Epithelial cell of proximal tubule (primary cell): Measurements from ENCODE around the gene KLRC1. TPM values are rescaled to one million over a fixed set of nuclear protein-coding genes. Genes with fewer than 3 reads are reported as not detected.
"Not testable (repeated sequence)": the region's sequence is repeated elsewhere in the genome, so short reads cannot be mapped to it uniquely, and the experiment has no call there.

ENCODE experiments used
- DNase-seq: peaks from one replicate; pipeline ENCODE4 v3.0.0-alpha.2; 2011; ENCODE audit warnings: low read depth
- H3K4me3 ChIP-seq: 2 replicates; pipeline ENCODE4 v1.5.1; 2011; ENCODE audit warnings: low read depth, mild to moderate bottlenecking, low read length
- total RNA-seq: library from RNA; depleted of rRNA; stranded (reverse); fragments of >200 nt; gene quantifications from 2 replicates; pipeline ENCODE4 v1.2.3, GENCODE V29; 2015
- TF ChIP-seq, protein P1 (sequence below): conservative IDR thresholded peaks from 2 replicates; pipeline ENCODE4 v1.5.1; 2012; ENCODE audit warnings: low read depth, mild to moderate bottlenecking, low read length

KLRC1 gene
- total RNA-seq, 1 donor from 2014 or later = not detected

DNA sequence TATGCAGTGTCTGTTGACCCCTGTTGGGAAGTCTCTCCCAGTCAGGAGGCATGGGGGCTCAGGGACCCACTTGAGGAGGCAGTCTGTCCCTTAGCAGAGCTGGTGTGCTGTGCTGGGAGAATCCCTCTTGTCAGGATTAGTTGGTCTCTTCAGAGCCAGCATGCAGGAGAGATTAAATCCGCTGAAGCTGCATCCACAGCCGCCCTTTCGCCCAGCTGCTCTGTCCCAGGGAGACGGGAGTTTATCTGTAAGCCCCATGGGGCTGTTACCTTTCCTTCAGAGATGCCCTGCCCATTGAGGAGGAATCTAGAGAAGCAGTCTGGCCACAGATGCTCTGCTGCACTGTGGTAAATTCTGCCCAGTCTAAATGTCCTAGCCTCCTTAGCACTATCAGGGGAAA lies 13.1 kb upstream of the KLRC1 start:
- DNase-seq = no peak

DNA sequence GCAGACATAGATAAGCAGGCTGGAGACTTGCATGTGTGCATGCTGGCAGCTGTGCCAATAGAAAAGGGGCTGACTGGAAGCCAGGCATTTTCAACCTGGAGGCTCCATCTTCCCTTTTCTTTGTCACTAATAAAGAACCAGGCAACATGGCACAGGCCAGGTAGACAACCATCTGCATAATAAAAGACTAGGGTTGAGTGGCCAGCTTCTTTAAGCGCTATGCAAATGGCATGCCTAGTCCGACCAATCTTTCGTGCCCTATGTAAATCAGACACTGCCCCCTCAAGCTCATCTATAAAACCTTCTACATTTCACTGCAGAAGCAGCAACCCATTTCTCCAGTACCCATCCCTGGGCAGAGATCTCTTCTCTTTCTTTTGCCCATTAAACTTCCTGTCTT lies 4.6 kb upstream of the KLRC1 start:
- H3K4me3 ChIP-seq = no peak overlapping the region
- TF ChIP-seq, protein P1, sequence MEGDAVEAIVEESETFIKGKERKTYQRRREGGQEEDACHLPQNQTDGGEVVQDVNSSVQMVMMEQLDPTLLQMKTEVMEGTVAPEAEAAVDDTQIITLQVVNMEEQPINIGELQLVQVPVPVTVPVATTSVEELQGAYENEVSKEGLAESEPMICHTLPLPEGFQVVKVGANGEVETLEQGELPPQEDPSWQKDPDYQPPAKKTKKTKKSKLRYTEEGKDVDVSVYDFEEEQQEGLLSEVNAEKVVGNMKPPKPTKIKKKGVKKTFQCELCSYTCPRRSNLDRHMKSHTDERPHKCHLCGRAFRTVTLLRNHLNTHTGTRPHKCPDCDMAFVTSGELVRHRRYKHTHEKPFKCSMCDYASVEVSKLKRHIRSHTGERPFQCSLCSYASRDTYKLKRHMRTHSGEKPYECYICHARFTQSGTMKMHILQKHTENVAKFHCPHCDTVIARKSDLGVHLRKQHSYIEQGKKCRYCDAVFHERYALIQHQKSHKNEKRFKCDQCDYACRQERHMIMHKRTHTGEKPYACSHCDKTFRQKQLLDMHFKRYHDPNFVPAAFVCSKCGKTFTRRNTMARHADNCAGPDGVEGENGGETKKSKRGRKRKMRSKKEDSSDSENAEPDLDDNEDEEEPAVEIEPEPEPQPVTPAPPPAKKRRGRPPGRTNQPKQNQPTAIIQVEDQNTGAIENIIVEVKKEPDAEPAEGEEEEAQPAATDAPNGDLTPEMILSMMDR = no peak
- DNase-seq = no peak

More for the DNA sequence above, 13.1 kb upstream of the KLRC1 start:
- H3K4me3 ChIP-seq = no peak overlapping the region
- TF ChIP-seq, protein P1 = no peak

DNA sequence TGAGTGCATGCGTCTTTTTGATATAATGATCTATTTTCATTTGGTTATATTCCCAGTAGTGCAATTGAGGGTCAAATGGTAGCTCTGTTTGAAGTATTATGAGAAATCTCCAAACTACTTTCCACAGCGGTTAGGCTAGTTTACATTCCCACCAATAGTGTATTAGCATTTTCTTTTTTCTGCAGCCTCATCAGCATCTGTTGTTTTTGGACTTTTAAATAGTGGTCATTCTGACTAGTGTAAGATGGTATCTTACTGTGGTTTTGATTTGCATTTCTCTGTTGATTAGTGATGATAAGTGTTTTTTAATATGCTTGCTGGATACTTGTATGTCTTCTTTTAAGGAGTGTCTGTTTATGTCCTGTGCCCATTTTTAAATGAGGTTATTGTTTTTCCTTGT lies 3.7 kb upstream of the KLRC1 start:
- H3K4me3 ChIP-seq = no peak overlapping the region
- DNase-seq = no peak
- TF ChIP-seq, protein P1 = no peak

DNA sequence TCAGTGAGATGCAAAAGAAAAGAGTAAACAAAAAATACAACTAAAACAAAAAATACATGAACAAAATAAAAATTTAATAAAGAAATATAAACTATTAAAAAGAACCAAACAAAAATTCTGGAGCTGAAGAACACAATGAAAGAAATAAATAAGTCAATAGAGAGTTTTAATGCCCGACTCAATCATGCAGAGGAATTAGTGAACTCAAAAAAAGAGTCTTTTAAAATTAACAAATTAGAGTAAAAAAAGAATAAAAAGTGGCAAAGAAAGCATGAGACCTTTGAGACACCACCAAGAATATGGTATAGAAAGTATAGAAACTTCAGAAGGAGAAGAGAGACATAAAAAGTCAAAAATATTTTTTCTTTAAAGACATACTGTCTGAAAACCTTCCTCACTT lies 2.6 kb upstream of the KLRC1 start:
- TF ChIP-seq, protein P1 = no peak
- DNase-seq = no peak
- no peak overlapping the region for H3K4me3 ChIP-seq

DNA sequence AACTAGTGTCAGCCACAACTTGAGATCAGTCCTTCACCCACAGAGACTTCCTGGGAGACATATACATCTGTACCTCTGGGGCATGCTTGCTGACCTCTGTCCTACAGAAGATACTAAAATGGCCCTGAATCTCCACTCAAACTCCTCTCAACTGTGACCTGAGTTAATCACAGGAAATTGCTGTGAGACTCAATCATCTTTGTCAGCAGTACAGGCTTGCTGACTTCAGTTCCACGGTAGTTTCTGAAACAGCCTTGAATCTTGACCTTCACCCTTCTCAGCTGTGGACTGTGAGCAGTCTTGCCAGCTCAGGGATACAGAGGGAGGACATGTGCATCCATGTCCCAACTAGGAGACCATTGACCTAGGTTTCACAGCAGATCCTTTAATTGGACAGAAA lies 1.4 kb upstream of the KLRC1 start:
- DNase-seq = peak; percentile 61
- TF ChIP-seq, protein P1 = no peak
- no peak overlapping the region for H3K4me3 ChIP-seq

DNA sequence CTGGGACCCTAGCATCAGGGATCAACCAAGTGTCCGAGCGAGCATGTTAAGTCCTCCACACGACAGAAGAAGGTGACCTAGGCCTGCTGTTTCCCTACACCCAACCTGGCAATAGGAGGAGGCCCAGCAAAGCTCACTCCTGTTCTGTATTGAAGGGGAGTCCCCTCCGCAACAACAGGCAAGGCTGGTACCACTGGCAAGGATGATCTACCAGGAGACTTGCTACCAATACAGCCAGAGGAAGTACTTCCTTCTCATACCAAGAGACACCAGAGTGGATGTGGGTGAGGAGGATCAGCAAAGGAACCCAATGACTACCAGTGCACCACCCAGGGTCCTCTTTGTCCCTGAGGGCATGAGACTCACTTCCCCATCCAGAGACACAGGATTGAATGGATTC lies 4.9 kb downstream of the KLRC1 start:
- no peak for DNase-seq
- no peak overlapping the region for H3K4me3 ChIP-seq
- TF ChIP-seq, protein P1 = no peak

DNA sequence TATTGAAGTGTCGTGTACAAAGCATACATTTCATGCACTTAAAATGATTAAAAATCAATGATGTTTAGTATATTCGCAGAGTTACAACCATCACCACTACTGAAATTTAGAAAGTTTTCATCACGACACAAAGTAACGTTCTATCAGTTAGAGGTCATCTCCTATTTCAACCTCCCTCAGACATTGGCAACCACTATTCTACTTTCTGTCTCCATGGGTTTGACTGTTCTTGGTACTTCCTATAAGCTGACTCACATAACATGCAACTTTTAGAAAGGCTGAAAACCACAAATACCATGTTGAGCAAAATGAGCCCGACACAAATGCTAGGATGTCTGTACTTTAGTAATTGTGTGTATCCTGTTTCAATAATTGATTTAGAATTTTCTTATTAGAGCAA lies 7.1 kb downstream of the KLRC1 start:
- not testable (repeated sequence) for H3K4me3 ChIP-seq, DNase-seq

DNA sequence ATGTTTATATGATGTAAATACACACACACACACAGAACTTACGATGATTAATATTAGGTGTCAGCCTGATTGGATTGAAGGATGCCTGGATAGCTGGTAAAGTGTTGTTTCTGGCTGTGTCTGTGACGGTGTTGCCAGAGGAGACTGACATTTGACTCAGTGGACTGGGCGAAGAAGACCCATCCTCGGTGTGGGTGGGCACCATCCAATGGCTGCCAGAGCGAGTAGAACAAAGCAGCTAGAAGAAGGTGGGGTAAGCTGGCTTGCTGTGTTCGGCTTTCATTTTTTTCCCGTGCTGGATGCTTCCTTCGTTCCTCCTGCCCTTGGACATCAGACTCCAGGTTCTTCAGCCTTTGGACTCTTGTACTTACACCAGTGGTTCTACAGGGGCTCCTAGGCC lies 12.0 kb downstream of the KLRC1 start:
- DNase-seq, H3K4me3 ChIP-seq: not testable (repeated sequence)

DNA sequence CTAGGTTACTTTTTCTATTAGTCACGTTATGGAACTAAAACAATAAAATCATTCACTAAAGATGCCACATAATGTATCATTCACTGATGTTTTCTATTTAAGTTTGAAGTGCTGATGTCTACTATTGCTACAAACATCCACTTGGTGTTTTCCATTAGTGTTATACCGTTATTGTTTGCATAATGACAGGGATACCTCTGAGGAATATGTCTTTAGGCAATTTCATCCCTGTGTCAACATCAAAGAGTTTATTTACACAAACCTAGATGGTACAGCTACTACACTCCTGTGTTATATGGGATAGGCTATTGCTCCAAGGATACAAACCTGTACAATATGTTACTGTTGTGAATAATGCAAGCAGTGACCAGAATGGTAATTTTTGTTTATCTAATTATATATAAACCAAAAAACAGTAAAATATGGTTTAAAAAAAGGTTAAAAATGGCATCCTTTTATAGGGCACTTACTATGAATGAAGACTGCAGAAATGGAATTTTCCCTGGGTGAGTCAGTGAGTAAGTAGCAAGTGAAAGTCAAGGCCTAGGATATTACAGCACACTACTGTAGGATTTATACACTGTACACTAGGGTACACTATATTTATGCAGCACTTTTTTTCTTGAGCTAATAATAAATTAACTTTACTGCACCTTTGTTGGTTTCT lies 13.4 kb downstream of the KLRC1 start:
- not testable (repeated sequence) for DNase-seq, H3K4me3 ChIP-seq

DNA sequence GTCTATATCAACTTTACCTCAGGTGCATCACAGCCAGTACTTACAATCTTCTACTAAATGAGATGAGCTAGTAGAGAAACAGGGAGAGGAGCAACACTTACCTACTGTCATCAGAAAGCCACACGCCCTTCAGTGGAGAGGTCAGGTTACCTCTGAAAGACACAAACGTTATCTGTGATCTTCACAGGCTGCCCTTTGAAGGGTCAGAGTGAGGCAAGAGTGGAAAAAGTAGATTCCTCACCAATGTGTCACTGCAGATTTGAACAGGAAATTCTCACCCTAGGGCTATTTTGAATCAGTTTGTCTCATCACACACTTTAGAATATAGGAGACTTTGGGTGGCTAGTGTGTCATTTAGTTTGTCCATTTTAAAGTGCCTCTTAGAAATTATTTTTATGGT lies 15.6 kb downstream of the KLRC1 start:
- H3K4me3 ChIP-seq, DNase-seq: not testable (repeated sequence)

DNA sequence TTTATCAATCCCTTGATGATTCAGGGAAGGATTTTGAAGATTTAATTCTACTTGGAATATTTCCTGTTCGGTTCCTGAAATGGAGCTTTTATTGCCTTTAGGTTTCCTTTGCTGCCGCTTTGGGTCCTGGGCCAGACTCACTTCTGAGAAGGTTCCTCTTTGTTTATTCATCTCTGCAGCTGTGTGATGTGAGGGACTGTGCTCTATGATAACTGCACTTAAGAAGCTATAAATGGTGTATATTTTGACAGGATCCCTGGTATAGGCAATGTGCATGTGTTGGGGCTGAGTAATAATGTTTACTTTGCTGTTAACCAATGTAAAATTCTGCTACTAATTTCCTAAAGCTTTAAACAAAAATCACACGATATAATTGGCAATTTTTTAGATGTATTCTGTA lies 17.4 kb downstream of the KLRC1 start, which contains the start of gene KLRC2:
KLRC2 (minus strand) TSS at position 195 of the 400 bp plus-strand sequence; CDS start at position 171, 24 bp downstream.
- DNase-seq, H3K4me3 ChIP-seq: not testable (repeated sequence)

DNA sequence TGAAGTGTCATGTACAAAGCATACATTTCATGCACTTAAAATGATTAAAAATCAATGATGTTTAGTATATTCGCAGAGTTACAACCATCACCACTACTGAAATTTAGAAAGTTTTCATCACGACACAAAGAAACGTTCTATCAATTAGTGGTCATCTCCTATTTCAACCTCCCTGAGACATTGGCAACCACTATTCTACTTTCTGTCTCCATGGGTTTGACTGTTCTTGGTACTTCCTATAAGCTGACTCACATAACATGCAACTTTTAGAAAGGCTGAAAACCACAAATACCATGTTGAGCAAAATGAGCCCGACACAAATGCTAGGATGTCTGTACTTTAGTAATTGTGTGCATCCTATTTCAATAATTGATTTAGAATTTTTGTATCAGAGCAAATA lies 22.6 kb downstream of the KLRC1 start:
- H3K4me3 ChIP-seq, DNase-seq: not testable (repeated sequence)
